Karpas-422 (cell line): Measurements from ENCODE around the gene RAB11FIP4. TPM values are rescaled to one million over a fixed set of nuclear protein-coding genes. Genes with fewer than 3 reads are reported as not detected.

Experiments used
- DNase-seq: peaks from one replicate; pipeline ENCODE4 v3.0.0-alpha.2; 2015
- H2AFZ ChIP-seq: fragments of 200-600 bp; sonication (generic); 2 replicates; pipeline ENCODE4 v1.6.1; 2014; ENCODE audit warnings: antibody characterized with exemption, low read length, mixed read lengths
- H3K27ac ChIP-seq: fragments of 200-600 bp; sonication (generic); 2 replicates; pipeline ENCODE4 v1.5.1; 2014; ENCODE audit warnings: mild to moderate bottlenecking, low read length, moderate library complexity
- H3K27me3 ChIP-seq: fragments of 200-600 bp; sonication (generic); 2 replicates; pipeline ENCODE4 v1.6.1; 2014; ENCODE audit warnings: low read length, mixed read lengths
- H3K36me3 ChIP-seq: fragments of 200-600 bp; sonication (generic); 2 replicates; pipeline ENCODE4 v1.6.1; 2014; ENCODE audit warnings: low read length, mixed read lengths; ENCODE audit not compliant: insufficient read depth
- H3K4me1 ChIP-seq: fragments of 200-600 bp; sonication (generic); 2 replicates; pipeline ENCODE4 v1.6.1; 2014; ENCODE audit warnings: mild to moderate bottlenecking, low read length, mixed read lengths
- H3K4me2 ChIP-seq: fragments of 200-600 bp; sonication (generic); 2 replicates; pipeline ENCODE4 v1.6.1; 2014; ENCODE audit warnings: low read length, low read depth, mild to moderate bottlenecking; ENCODE audit not compliant: poor library complexity, severe bottlenecking
- H3K4me3 ChIP-seq: fragments of 200-600 bp; sonication (generic); 2 replicates; pipeline ENCODE4 v1.5.1; 2014; ENCODE audit warnings: mild to moderate bottlenecking, antibody characterized with exemption, low read length, mixed read lengths
- H3K79me2 ChIP-seq: fragments of 200-600 bp; sonication (generic); 2 replicates; pipeline ENCODE4 v1.6.1; 2014; ENCODE audit warnings: mild to moderate bottlenecking, low read length, mixed read lengths
- H3K9ac ChIP-seq: fragments of 200-600 bp; sonication (generic); 2 replicates; pipeline ENCODE4 v1.6.0; 2014; ENCODE audit warnings: low read length
- H3K9me2 ChIP-seq: fragments of 200-600 bp; sonication (generic), shearing (Covaris generic); replicated peaks from 2 replicates; pipeline ENCODE4 v1.6.0; 2014; ENCODE audit warnings: mild to moderate bottlenecking, low read length, moderate library complexity; ENCODE audit not compliant: insufficient read depth
- H3K9me3 ChIP-seq: fragments of 300-700, 200-600 bp; sonication (generic); 2 replicates; pipeline ENCODE4 v1.6.1; 2014; ENCODE audit warnings: low read length, mixed read lengths
- H4K20me1 ChIP-seq: fragments of 200-600 bp; sonication (generic); 2 replicates; pipeline ENCODE4 v1.6.1; 2014; ENCODE audit warnings: mild to moderate bottlenecking, antibody characterized with exemption, low read length, low read depth; ENCODE audit not compliant: insufficient read depth
- total RNA-seq: library from RNA; depleted of rRNA; stranded (reverse); fragments of >200 nt; shearing (Covaris generic); gene quantifications from 2 replicates; pipeline ENCODE4 v1.2.3, GENCODE V29; 2014; ENCODE audit warnings: low replicate concordance

RAB11FIP4 gene
- total RNA-seq, 1 experiment from 2014 or later, result 3.6 TPM

DNA sequence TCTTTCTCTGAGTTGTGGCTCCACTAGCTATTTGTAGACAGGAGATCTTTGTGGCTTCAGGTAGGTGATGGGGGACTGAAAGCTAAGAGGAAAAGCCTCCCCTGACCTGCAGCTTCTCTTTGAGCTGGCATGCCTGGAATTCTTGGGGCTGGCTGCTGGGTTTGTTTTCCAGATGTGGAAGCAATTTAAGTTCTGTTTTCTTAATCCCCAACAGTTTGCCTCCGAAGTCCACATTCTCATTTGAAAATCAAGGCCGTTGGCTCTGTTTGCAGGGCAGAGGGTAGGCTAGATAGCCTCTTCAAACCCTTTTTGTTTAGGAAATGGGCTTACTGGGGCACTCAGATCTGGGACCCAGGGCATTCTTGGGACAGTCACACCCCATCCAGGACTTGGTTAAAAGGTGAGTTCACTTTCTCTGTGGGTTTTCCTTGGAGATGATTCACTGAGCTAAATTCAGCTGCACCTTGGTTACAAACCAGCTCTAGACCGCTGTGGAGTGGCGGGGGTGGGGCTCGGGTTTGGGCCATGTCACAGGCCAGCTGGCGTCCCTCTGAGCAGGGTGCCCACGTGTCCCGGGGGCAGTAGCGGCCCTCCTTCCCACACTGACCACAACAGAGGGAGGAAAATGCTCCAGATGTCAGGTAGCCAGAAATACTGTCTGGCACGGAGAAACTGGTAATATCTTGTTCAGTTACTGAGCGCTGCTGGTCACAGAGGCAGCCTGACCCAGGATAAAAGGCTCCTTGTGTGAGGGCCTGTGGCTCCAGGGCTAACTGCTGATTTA, 108.5 kb downstream of the RAB11FIP4 start:
- Histone ChIP-seq H3K27me3 (no peaks in the 10 kb centered on the region), H3K9ac (no peak overlapping the region), H3K79me2 (no peaks in the 10 kb centered on the region), H2AFZ (no peak overlapping the region), H3K9me2 (no peaks in the 10 kb centered on the region), H3K4me1 (peaks cover 12% of the 10 kb centered on the region), H3K9me3 (no peaks in the 10 kb centered on the region), H3K27ac (no peak overlapping the region), H3K4me2 (no peak overlapping the region), H4K20me1 (peaks cover 10% of the 10 kb centered on the region; the same call in 1 of the 2 replicates), H3K36me3 (no peaks in the 10 kb centered on the region), H3K4me3 (no peak overlapping the region)
- DNase-seq, result no peak

- no peak overlapping the region for H3K4me3 ChIP-seq
- H3K4me2 ChIP-seq, result no peak overlapping the region
- no peaks in the 10 kb centered on the region for H3K27me3 ChIP-seq
- no peaks in the 10 kb centered on the region for H3K9me3 ChIP-seq
- H3K9me2 ChIP-seq, result no peaks in the 10 kb centered on the region
- H3K79me2 ChIP-seq, result no peaks in the 10 kb centered on the region
- H2AFZ ChIP-seq, result no peak overlapping the region
- DNase-seq, result no peak
- 0 out of 2 replicates have a peak, but pooled peaks cover 3% of the 10 kb centered on the region for H4K20me1 ChIP-seq
- H3K27ac ChIP-seq, result no peak overlapping the region
- no peak overlapping the region for H3K9ac ChIP-seq
- no peaks in the 10 kb centered on the region for H3K36me3 ChIP-seq
- H3K4me1 ChIP-seq, result peaks cover 20% of the 10 kb centered on the region
Observed at GRCh38 chr17:31506517-31506916, 115.0 kb downstream of the RAB11FIP4 start.

DNA sequence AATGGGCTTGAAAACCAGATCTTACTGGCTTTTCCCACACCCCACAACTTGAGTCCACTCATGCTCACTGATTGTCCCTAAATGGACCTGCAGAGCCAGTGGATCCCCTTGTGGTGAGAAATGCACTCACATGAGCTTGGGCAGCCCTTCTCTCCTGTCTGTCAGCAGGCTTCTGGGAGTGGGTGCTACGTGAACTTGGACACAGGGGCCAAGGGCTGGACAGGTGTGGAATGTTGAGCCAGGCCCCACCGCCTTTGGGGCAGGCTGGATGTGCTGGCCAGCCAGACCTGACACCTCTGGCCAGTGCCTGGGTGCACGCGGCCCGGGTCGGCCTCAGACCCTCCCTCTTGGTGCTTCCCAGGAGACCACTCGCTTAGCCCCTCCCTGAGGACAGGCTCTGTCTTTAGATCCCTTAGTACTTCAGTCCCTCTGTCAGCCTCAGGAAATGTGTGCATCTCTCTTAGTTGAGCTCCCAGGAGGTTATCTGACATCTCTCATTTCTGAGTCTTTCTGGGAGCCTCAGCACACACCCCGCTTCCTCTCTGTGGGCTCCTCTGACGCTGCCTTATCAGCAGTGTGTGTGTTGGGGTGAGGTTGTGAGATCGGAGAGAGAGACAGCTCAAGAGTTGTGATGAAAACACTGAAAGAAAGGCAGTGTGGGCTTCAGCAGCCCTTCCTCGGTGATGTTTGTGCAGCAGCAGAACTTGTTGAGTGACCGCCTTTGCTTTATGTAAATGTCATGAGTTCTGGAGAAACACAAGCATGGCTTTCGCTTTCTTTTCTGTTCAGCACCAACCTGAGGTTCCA, 117.0 kb downstream of the RAB11FIP4 start:
- Histone ChIP-seq H3K79me2 (no peaks in the 10 kb centered on the region), H4K20me1 (0 out of 2 replicates have a peak, but pooled peaks cover 3% of the 10 kb centered on the region), H3K27ac (peak overlapping the region; percentile 46; the same call in 1 of the 2 replicates), H3K27me3 (no peaks in the 10 kb centered on the region), H3K9me3 (no peaks in the 10 kb centered on the region), H3K4me1 (peaks cover 20% of the 10 kb centered on the region), H3K9me2 (no peaks in the 10 kb centered on the region), H3K36me3 (no peaks in the 10 kb centered on the region), H3K9ac (peak overlapping the region; percentile 61), H3K4me2 (peak overlapping the region; percentile 65), H2AFZ (peak overlapping the region; percentile 22; the same call in 1 of the 2 replicates), H3K4me3 (peak overlapping the region; percentile 55)
- DNase-seq, result peak; percentile 74

DNA sequence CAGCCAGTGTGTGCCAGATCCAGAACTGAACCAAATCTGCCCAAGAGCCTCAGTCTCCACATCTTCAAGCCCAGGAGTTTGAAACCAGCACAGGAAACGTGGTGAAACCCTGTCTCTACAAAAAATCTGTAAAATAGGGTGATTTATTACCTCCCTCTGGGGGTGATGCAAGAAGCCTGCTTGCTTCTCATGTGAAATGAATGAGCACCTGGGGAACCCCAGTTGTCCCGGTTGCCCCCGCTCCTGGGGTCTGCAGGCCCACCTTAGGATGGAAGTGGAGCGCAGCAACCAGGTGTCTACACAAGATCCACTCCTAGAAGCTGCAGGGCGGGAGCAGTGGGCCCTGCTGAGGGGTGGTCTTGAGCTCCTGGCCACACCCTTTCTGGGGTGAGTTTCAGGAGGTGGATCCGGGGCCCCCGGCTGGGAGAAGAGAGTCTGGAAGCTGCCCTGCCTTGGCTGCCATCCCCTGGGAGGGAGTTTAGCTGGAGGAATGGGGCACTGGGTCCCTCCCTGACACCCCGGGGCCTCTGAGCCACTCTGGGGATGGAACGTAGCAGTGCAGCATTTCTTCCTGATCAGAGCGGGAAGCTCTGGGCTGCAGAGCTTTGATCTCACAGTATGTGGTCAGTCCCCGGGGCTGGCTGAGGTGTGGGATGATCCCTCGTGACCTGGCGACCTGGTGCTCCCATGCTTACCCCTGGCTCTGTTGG, 117.8 kb downstream of the RAB11FIP4 start:
- no peaks in the 10 kb centered on the region for H3K9me2 ChIP-seq
- H3K4me2 ChIP-seq, result peak overlapping the region; percentile 65
- H3K9me3 ChIP-seq, result no peaks in the 10 kb centered on the region
- peak overlapping the region; percentile 55 for H3K4me3 ChIP-seq
- peaks cover 20% of the 10 kb centered on the region for H3K4me1 ChIP-seq
- no peaks in the 10 kb centered on the region for H3K27me3 ChIP-seq
- H3K36me3 ChIP-seq, result no peaks in the 10 kb centered on the region
- 0 out of 2 replicates have a peak, but pooled peaks cover 3% of the 10 kb centered on the region for H4K20me1 ChIP-seq
- DNase-seq, result peak; percentile 63
- H3K9ac ChIP-seq, result peak overlapping the region; percentile 61
- H3K27ac ChIP-seq, result peak overlapping the region; percentile 46; the same call in 1 of the 2 replicates
- H2AFZ ChIP-seq, result peak overlapping the region; percentile 22; the same call in 1 of the 2 replicates
- H3K79me2 ChIP-seq, result no peaks in the 10 kb centered on the region

- Histone ChIP-seq H3K4me3 (peak overlapping the region; percentile 55; the same call in 1 of the 2 replicates), H4K20me1 (0 out of 2 replicates have a peak, but pooled peaks cover 3% of the 10 kb centered on the region), H3K27ac (no peak overlapping the region; the same call in 1 of the 2 replicates)
Observed at GRCh38 chr17:31509805-31510177, 118.3 kb downstream of the RAB11FIP4 start.

DNA sequence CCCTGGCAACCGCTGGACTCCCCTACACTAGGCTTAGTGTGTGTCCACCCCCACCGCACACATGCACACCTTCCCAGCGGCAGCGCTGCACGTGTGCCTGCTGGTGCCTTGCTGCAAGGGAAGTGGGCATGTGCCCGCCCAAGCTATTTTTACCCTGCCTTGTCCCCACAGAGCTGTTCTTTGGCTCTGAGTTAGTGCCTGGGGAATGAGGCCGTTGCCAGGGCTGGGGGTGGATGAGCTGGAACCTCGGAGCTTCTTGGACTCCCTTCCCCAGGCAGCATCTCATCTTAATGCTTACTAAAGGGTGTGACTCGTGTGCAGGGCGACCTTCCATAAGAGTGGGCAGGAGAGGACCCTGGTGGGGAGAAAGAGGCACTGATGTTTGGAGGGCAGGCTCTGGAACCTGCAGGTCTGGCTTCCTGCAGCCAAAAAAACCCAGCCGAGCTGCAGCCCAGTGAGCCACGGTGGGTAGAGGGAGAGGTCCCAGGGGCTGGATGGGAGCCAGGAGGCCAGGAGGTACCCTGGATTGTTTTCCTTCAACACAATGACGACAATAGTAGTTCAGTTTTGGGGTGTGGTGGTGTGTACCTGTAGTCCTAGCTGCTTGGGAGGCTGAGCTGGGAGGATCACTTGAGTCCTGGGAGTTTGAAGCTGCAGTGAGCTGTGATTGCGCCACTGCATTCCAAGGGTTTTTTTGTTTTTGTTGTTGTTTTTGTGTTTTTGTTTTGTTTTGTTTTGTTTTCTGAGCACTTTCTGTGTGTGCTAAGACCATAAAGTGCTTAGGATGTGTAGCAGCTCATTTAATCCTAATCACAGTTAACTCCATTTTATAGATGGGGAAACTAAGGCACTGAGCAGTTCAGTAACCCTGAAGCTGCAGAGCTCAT, 119.1 kb downstream of the RAB11FIP4 start:
- H3K27me3 ChIP-seq, result no peaks in the 10 kb centered on the region
- H3K9ac ChIP-seq, result no peak overlapping the region
- no peaks in the 10 kb centered on the region for H3K79me2 ChIP-seq
- no peak overlapping the region for H3K27ac ChIP-seq
- H3K4me2 ChIP-seq, result no peak overlapping the region
- no peaks in the 10 kb centered on the region for H3K9me2 ChIP-seq
- H3K4me1 ChIP-seq, result peaks cover 20% of the 10 kb centered on the region
- H3K36me3 ChIP-seq, result no peaks in the 10 kb centered on the region
- no peak overlapping the region for H2AFZ ChIP-seq
- H4K20me1 ChIP-seq, result 0 out of 2 replicates have a peak, but pooled peaks cover 3% of the 10 kb centered on the region
- no peak overlapping the region for H3K4me3 ChIP-seq
- no peaks in the 10 kb centered on the region for H3K9me3 ChIP-seq
- DNase-seq, result no peak

More at GRCh38 chr17:31509805-31510177, 118.3 kb downstream of the RAB11FIP4 start:
- H3K27me3 ChIP-seq, result no peaks in the 10 kb centered on the region
- H3K9me2 ChIP-seq, result no peaks in the 10 kb centered on the region
- peak overlapping the region; percentile 65 for H3K4me2 ChIP-seq
- H3K79me2 ChIP-seq, result no peaks in the 10 kb centered on the region
- H3K4me1 ChIP-seq, result peaks cover 20% of the 10 kb centered on the region
- H3K9me3 ChIP-seq, result no peaks in the 10 kb centered on the region
- H3K9ac ChIP-seq, result peak overlapping the region; percentile 61; the same call in 1 of the 2 replicates
- H3K36me3 ChIP-seq, result no peaks in the 10 kb centered on the region
- no peak for DNase-seq
- H2AFZ ChIP-seq, result no peak overlapping the region

DNA sequence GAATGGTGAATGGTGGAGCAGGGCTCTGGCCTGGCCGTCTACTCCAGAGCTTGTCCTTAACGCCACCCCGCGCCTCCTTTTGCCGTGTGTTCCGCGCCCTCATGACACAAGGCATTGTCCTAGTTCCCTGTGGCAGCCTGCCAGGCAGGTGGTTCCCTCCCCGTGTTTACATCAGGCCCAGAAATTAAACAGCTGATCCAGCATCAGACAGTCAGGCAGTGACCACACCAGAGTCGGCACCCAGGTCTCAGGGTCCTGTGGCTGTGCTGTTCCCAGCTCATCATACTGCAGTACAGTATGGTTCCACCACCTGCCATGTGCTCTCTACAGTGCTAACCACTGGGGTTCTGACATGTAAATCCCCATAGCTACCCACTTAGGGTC, 119.7 kb downstream of the RAB11FIP4 start:
- no peaks in the 10 kb centered on the region for H3K9me2 ChIP-seq
- H3K9me3 ChIP-seq, result no peaks in the 10 kb centered on the region
- H4K20me1 ChIP-seq, result no peaks in the 10 kb centered on the region
- no peak overlapping the region for H3K9ac ChIP-seq
- H3K27me3 ChIP-seq, result no peaks in the 10 kb centered on the region
- peaks cover 20% of the 10 kb centered on the region for H3K4me1 ChIP-seq
- no peak overlapping the region for H2AFZ ChIP-seq
- no peaks in the 10 kb centered on the region for H3K36me3 ChIP-seq
- no peak overlapping the region for H3K27ac ChIP-seq
- H3K79me2 ChIP-seq, result no peaks in the 10 kb centered on the region
- no peak overlapping the region for H3K4me3 ChIP-seq
- no peak overlapping the region for H3K4me2 ChIP-seq
- no peak for DNase-seq
